ENCODE results near the gene SGPP2. TPM values are rescaled to one million over a fixed set of nuclear protein-coding genes. Genes with fewer than 3 reads are reported as not detected.
A peak's percentile ranks its signal among the peaks of the same experiment; 100 is the strongest.

Gene SGPP2
- total RNA-seq, 1 donor from 2014 or later: 0.11 TPM

GRCh38 chr2:222459983-222460382 lies 35.6 kb downstream of the SGPP2 start:
- H4K20me1 ChIP-seq (ENCODE audit: low read depth): no peaks in the 10 kb centered on the region
- peaks cover 22% of the 10 kb centered on the region for H3K4me1 Mint-ChIP-seq
- no peak overlapping the region for H3K4me3 ChIP-seq
- H3K79me2 ChIP-seq (ENCODE audit: low read depth): no peaks in the 10 kb centered on the region
- peaks cover 5% of the 10 kb centered on the region for H3K36me3 Mint-ChIP-seq
- no peaks in the 10 kb centered on the region for H3K27me3 ChIP-seq
- H3K36me3 ChIP-seq: no peaks in the 10 kb centered on the region
- peaks cover 9% of the 10 kb centered on the region for H3K4me1 ChIP-seq
- no peak for TF ChIP-seq EZH2 (IDR thresholded peaks at IDR 0.05)
- TF ChIP-seq CTCF (IDR thresholded peaks at IDR 0.05): no peak
- no peak for TF ChIP-seq EZH2phosphoT487 (IDR thresholded peaks at IDR 0.05)
- no peaks in the 10 kb centered on the region for H3K9me3 ChIP-seq (ENCODE audit: low read depth)
- H3K4me2 ChIP-seq: no peak overlapping the region
- H3F3A ChIP-seq (ENCODE audit: low read depth): no peaks in the 10 kb centered on the region
- no peak overlapping the region for H2AFZ ChIP-seq (replicated peaks)
- no peak overlapping the region for H3K27ac ChIP-seq
- H3K9me3 Mint-ChIP-seq: peaks cover 10% of the 10 kb centered on the region
- H3K27ac Mint-ChIP-seq: no peak overlapping the region
- no peak overlapping the region for H3K9ac ChIP-seq
- peaks cover 4% of the 10 kb centered on the region for H3K27me3 Mint-ChIP-seq (ENCODE audit: insufficient read depth, low read depth)
- H3K4me3 Mint-ChIP-seq: no peak overlapping the region
- no peak for DNase-seq (ENCODE audit: low spot score)

GRCh38 chr2:222465746-222466145 lies 41.4 kb downstream of the SGPP2 start:
- Histone ChIP-seq H4K20me1 (ENCODE audit: low read depth) (no peaks in the 10 kb centered on the region), H2AFZ (replicated peaks) (no peak overlapping the region), H3K4me3 (no peak overlapping the region), H3K9ac (no peak overlapping the region), H3K79me2 (ENCODE audit: low read depth) (no peaks in the 10 kb centered on the region), H3K27me3 (no peaks in the 10 kb centered on the region), H3K4me2 (no peak overlapping the region), H3K27ac (no peak overlapping the region), H3K36me3 (no peaks in the 10 kb centered on the region), H3K9me3 (ENCODE audit: low read depth) (no peaks in the 10 kb centered on the region), H3K4me1 (no peaks in the 10 kb centered on the region), H3F3A (ENCODE audit: low read depth) (no peaks in the 10 kb centered on the region)
- peaks cover 10% of the 10 kb centered on the region for H3K9me3 Mint-ChIP-seq
- peaks cover 8% of the 10 kb centered on the region for H3K36me3 Mint-ChIP-seq
- H3K27me3 Mint-ChIP-seq (ENCODE audit: insufficient read depth, low read depth): peaks cover 4% of the 10 kb centered on the region
- peaks cover 30% of the 10 kb centered on the region for H3K4me1 Mint-ChIP-seq
- H3K4me3 Mint-ChIP-seq: no peak overlapping the region
- TF ChIP-seq CTCF (IDR thresholded peaks at IDR 0.05) (no peak), EZH2phosphoT487 (IDR thresholded peaks at IDR 0.05) (no peak), EZH2 (IDR thresholded peaks at IDR 0.05) (no peak)
- H3K27ac Mint-ChIP-seq: peak overlapping the region; percentile 83
- no peak for DNase-seq (ENCODE audit: low spot score)

GRCh38 chr2:222468346-222468745 lies 44.0 kb downstream of the SGPP2 start:
- no peaks in the 10 kb centered on the region for H3K9me3 ChIP-seq (ENCODE audit: low read depth)
- TF ChIP-seq EZH2 (IDR thresholded peaks at IDR 0.05) (no peak), CTCF (IDR thresholded peaks at IDR 0.05) (no peak), EZH2phosphoT487 (IDR thresholded peaks at IDR 0.05) (no peak)
- Mint-ChIP-seq H3K36me3 (peaks cover 2% of the 10 kb centered on the region), H3K27ac (no peak overlapping the region), H3K4me1 (peaks cover 17% of the 10 kb centered on the region), H3K9me3 (peaks cover 7% of the 10 kb centered on the region), H3K4me3 (peak overlapping the region; percentile 8), H3K27me3 (ENCODE audit: insufficient read depth, low read depth) (no peaks in the 10 kb centered on the region)
- H3K27ac ChIP-seq: no peak overlapping the region
- H3K4me2 ChIP-seq: no peak overlapping the region
- DNase-seq (ENCODE audit: low spot score): no peak
- no peak overlapping the region for H3K9ac ChIP-seq
- no peak overlapping the region for H2AFZ ChIP-seq (replicated peaks)
- H3K79me2 ChIP-seq (ENCODE audit: low read depth): no peaks in the 10 kb centered on the region
- H3K4me1 ChIP-seq: no peaks in the 10 kb centered on the region
- H4K20me1 ChIP-seq (ENCODE audit: low read depth): no peaks in the 10 kb centered on the region
- no peaks in the 10 kb centered on the region for H3K36me3 ChIP-seq
- no peaks in the 10 kb centered on the region for H3F3A ChIP-seq (ENCODE audit: low read depth)
- no peaks in the 10 kb centered on the region for H3K27me3 ChIP-seq
- no peak overlapping the region for H3K4me3 ChIP-seq
